Measurements from ENCODE around the gene CAPN1. TPM values are rescaled to one million over a fixed set of nuclear protein-coding genes. Genes with fewer than 3 reads are reported as not detected.
A peak's percentile ranks its signal among the peaks of the same experiment; 100 is the strongest.

The CAPN1 gene
- total and polyA plus RNA-seq, 9 of the 15 experiments (the other 6 are each of a cell fraction or from before 2014, with no cell fraction given): 3.5 to 199 (median 61.6) TPM

- CTCF ChIA-PET (ENCODE audit: low intra/inter-chr PET ratio): no interaction called here
- 76% methylated on average over 9 of the region's 10 CpGs for WGBS (ENCODE audit: insufficient coverage, low coverage, missing lambda C conversion rate)
- in situ Hi-C loops (cut with MboI): no loop called here
Observed at GRCh38 chr11:65221026-65221425, 39.3 kb downstream of the CAPN1 start.

GRCh38 chr11:65223011-65223410 is 41.3 kb downstream of the CAPN1 start:
- WGBS (ENCODE audit: insufficient coverage, low coverage, missing lambda C conversion rate): 58% methylated on average over 8 of the region's 8 CpGs
- Histone ChIP-seq H2AFZ (ENCODE audit: low read depth, low read length) (no peak overlapping the region), H3K4me3 (no peak overlapping the region), H3K9me3 (replicated peaks; ENCODE audit: control insufficient read depth, insufficient read depth, low read depth, low read length) (no peaks in the 10 kb centered on the region), H4K20me1 (replicated peaks; ENCODE audit: control insufficient read depth, insufficient read depth, low read length) (no peaks in the 10 kb centered on the region), H3K79me2 (ENCODE audit: control insufficient read depth, insufficient read depth, low read length) (no peaks in the 10 kb centered on the region), H3K4me1 (replicated peaks in 1 of 2; ENCODE audit: control insufficient read depth in 2 of 2, insufficient read depth in 2 of 2, low read length in 2 of 2) (peaks cover 24 to 28% of the 10 kb centered on the region in 2 experiments), H3K36me3 (ENCODE audit: control insufficient read depth, insufficient read depth, low read length) (no peaks in the 10 kb centered on the region), H3K9me1 (ENCODE audit: control insufficient read depth, insufficient read depth, low read length) (no peaks in the 10 kb centered on the region), H3K27me3 (ENCODE audit: control insufficient read depth in 2 of 2, insufficient read depth in 2 of 2, low read length in 2 of 2) (no peaks in the 10 kb centered on the region), H3K9ac (ENCODE audit: insufficient read depth in 1 of 2, low read depth in 2 of 2, low read length in 2 of 2) (no peak overlapping the region), H3K4me2 (ENCODE audit: insufficient read depth, low read length) (no peak overlapping the region), H3K27ac (ENCODE audit: extremely low read depth, low read depth, low read length) (no peak overlapping the region)
- ChIA-PET POLR2A (interaction anchor here (0.6 to 1.4 kb wide), 9 partner anchors 8 to 397 kb away, joined by 3 to 6 read pairs (median 4); partner anchors contain the start of genes MALAT1 and POLA2), CTCF (ENCODE audit: low intra/inter-chr PET ratio) (no interaction called here)
- in situ Hi-C loops (cut with MboI): no loop called here
- FAIRE-seq (no peak), ATAC-seq (no peak), DNase-seq (ENCODE audit: extremely low read depth in 1 of 4, low spot score in 3 of 4) (no peak)
- intact Hi-C loops (cut with micrococcal nuclease): loop anchor here (10.0 kb wide), 1 partner anchor 92 kb away; the partner anchor contains the start of gene CDC42EP2
- BruUV-seq (replicated peaks): no TSS peak
- TF ChIP-seq SRSF3 (IDR thresholded peaks at IDR 0.05; ENCODE audit: insufficient read depth, low read length) (no peak), XRCC5 (IDR thresholded peaks at IDR 0.05; ENCODE audit: low read depth, low read length) (no peak), ZZZ3 (IDR thresholded peaks at IDR 0.05) (no peak), MCM7 (IDR thresholded peaks at IDR 0.05) (no peak), TCF7L2 (IDR thresholded peaks at IDR 0.05; ENCODE audit: low read depth, low read length) (no peak), POLR2A (conservative IDR thresholded peaks at IDR 0.05) (no peak), GTF2E2 (tag; IDR thresholded peaks at IDR 0.05) (no peak), ETV5 (CRISPR knock-in tag; IDR thresholded peaks at IDR 0.05; ENCODE audit: low read depth) (no peak)
- TF ChIP-seq, protein P1, sequence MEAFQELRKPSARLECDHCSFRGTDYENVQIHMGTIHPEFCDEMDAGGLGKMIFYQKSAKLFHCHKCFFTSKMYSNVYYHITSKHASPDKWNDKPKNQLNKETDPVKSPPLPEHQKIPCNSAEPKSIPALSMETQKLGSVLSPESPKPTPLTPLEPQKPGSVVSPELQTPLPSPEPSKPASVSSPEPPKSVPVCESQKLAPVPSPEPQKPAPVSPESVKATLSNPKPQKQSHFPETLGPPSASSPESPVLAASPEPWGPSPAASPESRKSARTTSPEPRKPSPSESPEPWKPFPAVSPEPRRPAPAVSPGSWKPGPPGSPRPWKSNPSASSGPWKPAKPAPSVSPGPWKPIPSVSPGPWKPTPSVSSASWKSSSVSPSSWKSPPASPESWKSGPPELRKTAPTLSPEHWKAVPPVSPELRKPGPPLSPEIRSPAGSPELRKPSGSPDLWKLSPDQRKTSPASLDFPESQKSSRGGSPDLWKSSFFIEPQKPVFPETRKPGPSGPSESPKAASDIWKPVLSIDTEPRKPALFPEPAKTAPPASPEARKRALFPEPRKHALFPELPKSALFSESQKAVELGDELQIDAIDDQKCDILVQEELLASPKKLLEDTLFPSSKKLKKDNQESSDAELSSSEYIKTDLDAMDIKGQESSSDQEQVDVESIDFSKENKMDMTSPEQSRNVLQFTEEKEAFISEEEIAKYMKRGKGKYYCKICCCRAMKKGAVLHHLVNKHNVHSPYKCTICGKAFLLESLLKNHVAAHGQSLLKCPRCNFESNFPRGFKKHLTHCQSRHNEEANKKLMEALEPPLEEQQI (IDR thresholded peaks at IDR 0.05): no peak
- TF ChIP-seq, protein P2, sequence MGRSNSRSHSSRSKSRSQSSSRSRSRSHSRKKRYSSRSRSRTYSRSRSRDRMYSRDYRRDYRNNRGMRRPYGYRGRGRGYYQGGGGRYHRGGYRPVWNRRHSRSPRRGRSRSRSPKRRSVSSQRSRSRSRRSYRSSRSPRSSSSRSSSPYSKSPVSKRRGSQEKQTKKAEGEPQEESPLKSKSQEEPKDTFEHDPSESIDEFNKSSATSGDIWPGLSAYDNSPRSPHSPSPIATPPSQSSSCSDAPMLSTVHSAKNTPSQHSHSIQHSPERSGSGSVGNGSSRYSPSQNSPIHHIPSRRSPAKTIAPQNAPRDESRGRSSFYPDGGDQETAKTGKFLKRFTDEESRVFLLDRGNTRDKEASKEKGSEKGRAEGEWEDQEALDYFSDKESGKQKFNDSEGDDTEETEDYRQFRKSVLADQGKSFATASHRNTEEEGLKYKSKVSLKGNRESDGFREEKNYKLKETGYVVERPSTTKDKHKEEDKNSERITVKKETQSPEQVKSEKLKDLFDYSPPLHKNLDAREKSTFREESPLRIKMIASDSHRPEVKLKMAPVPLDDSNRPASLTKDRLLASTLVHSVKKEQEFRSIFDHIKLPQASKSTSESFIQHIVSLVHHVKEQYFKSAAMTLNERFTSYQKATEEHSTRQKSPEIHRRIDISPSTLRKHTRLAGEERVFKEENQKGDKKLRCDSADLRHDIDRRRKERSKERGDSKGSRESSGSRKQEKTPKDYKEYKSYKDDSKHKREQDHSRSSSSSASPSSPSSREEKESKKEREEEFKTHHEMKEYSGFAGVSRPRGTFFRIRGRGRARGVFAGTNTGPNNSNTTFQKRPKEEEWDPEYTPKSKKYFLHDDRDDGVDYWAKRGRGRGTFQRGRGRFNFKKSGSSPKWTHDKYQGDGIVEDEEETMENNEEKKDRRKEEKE (IDR thresholded peaks at IDR 0.05; ENCODE audit: borderline replicate concordance in 1 of 2, control insufficient read depth in 1 of 2, low read depth in 2 of 2, low read length in 1 of 2): no peak

More at GRCh38 chr11:65221026-65221425, 39.3 kb downstream of the CAPN1 start:
- Histone ChIP-seq H3K27ac (ENCODE audit: extremely low read depth, low read depth, low read length) (no peak overlapping the region), H4K20me1 (replicated peaks; ENCODE audit: control insufficient read depth, insufficient read depth, low read length) (no peaks in the 10 kb centered on the region), H3K4me3 (no peak overlapping the region), H3K9ac (ENCODE audit: insufficient read depth in 1 of 2, low read depth in 2 of 2, low read length in 2 of 2) (0 out of 4 replicates have a peak overlapping the region, but pooled peaks of 1 of the 2 experiments have one; percentile 13), H3K9me3 (replicated peaks; ENCODE audit: control insufficient read depth, insufficient read depth, low read depth, low read length) (no peaks in the 10 kb centered on the region), H3K36me3 (ENCODE audit: control insufficient read depth, insufficient read depth, low read length) (no peaks in the 10 kb centered on the region), H3K79me2 (ENCODE audit: control insufficient read depth, insufficient read depth, low read length) (no peaks in the 10 kb centered on the region), H3K4me2 (ENCODE audit: insufficient read depth, low read length) (no peak overlapping the region), H3K27me3 (ENCODE audit: control insufficient read depth in 2 of 2, insufficient read depth in 2 of 2, low read length in 2 of 2) (no peaks in the 10 kb centered on the region), H2AFZ (ENCODE audit: low read depth, low read length) (no peak overlapping the region), H3K9me1 (ENCODE audit: control insufficient read depth, insufficient read depth, low read length) (no peaks in the 10 kb centered on the region), H3K4me1 (replicated peaks in 1 of 2; ENCODE audit: control insufficient read depth in 2 of 2, insufficient read depth in 2 of 2, low read length in 2 of 2) (peaks cover 23 to 30% of the 10 kb centered on the region in 2 experiments)
- no TSS peak for BruUV-seq (replicated peaks)
- POLR2A ChIA-PET: interaction anchor here (0.6 to 1.0 kb wide), 2 partner anchors 10 to 33 kb away, joined by 3 to 4 read pairs; no protein-coding TSS in a partner anchor
- no peak for DNase-seq (ENCODE audit: extremely low read depth in 1 of 4, low spot score in 3 of 4)
- intact Hi-C loops (cut with micrococcal nuclease): loop anchor here (10.0 kb wide), 1 partner anchor 94 kb away; the partner anchor contains the start of gene CDC42EP2
- ATAC-seq: no peak
- TF ChIP-seq FOXA3 (CRISPR knock-in tag; conservative IDR thresholded peaks at IDR 0.05 in 1 of 2, IDR thresholded peaks at IDR 0.05 in 1 of 2): no peak
- TF ChIP-seq MAFF (IDR thresholded peaks at IDR 0.05; ENCODE audit: low read length): no peak
- no peak for FAIRE-seq

Measured in K562 (cell line).